Skeletal muscle tissue (tissue), 4 donors: ENCODE results near the gene LILRB5. TPM values are rescaled to one million over a fixed set of nuclear protein-coding genes. Genes with fewer than 3 reads are reported as not detected.
"Not testable (repeated sequence)": the region's sequence is repeated elsewhere in the genome, so short reads cannot be mapped to it uniquely, and the experiment has no call there.

Experiments used
- H3K27ac ChIP-seq: one replicate; pipeline ENCODE4 v1.7.0; 2013; ENCODE audit warnings: mild to moderate bottlenecking, low read depth, low read length, inconsistent platforms
- H3K27me3 ChIP-seq, 3 donors: one replicate each; pipeline ENCODE4 v1.7.0; 2013; ENCODE audit warnings: low read length in 3 of 3; ENCODE audit not compliant: control insufficient read depth in 3 of 3, insufficient read depth in 3 of 3
- H3K36me3 ChIP-seq, 3 donors: one replicate each; pipeline ENCODE4 v1.7.0; 2013; ENCODE audit warnings: low read length in 3 of 3; ENCODE audit not compliant: control insufficient read depth in 3 of 3, insufficient read depth in 3 of 3
- H3K4me1 ChIP-seq, 3 donors: one replicate each; pipeline ENCODE4 v1.7.0; 2013; ENCODE audit warnings: low read length in 3 of 3, mild to moderate bottlenecking in 3 of 3; ENCODE audit not compliant: control insufficient read depth in 3 of 3, insufficient read depth in 3 of 3
- H3K4me3 ChIP-seq, 3 donors: one replicate each; pipeline ENCODE4 v1.7.0; 2013; ENCODE audit warnings: low read length in 3 of 3
- H3K9ac ChIP-seq, 3 donors: one replicate each; pipeline ENCODE4 v1.7.0; 2013; ENCODE audit warnings: low read length in 3 of 3, mild to moderate bottlenecking in 3 of 3, moderate library complexity in 2 of 3, low read depth in 1 of 3
- H3K9me3 ChIP-seq, 3 donors: one replicate each; pipeline ENCODE4 v1.7.0; 2013; ENCODE audit warnings: low read length in 3 of 3; ENCODE audit not compliant: control insufficient read depth in 3 of 3
- total RNA-seq: library from RNA; depleted of rRNA; stranded (reverse); fragments of >200 nt; gene quantifications from one replicate; pipeline ENCODE4 v1.2.3, GENCODE V29; 2014
- donor health status: Osteomylitis.

Gene LILRB5
- total RNA-seq, 1 donor from 2014 or later = 2.6 TPM

- H3K4me3 ChIP-seq = no peak overlapping the region
- H3K9ac ChIP-seq = no peak overlapping the region
- H3K27me3 ChIP-seq = peaks cover 0 to 6% (median 5%) of the 10 kb centered on the region in 3 donors
- no peaks in the 10 kb centered on the region for H3K9me3 ChIP-seq
- H3K4me1 ChIP-seq = no peaks in the 10 kb centered on the region
- H3K36me3 ChIP-seq = no peaks in the 10 kb centered on the region
- H3K27ac ChIP-seq = no peak overlapping the region
Observed at GRCh38 chr19:54247106-54247930, 9.8 kb downstream of the LILRB5 start.

- Histone ChIP-seq H3K27ac (no peak overlapping the region), H3K27me3 (peaks cover 0 to 7% (median 3%) of the 10 kb centered on the region in 3 donors), H3K4me3 (no peak overlapping the region), H3K36me3 (no peaks in the 10 kb centered on the region), H3K9me3 (no peaks in the 10 kb centered on the region), H3K4me1 (no peaks in the 10 kb centered on the region), H3K9ac (no peak overlapping the region)
Observed at GRCh38 chr19:54245936-54246335, 11.1 kb downstream of the LILRB5 start.

GRCh38 chr19:54243809-54244208 lies 13.3 kb downstream of the LILRB5 start:
- H3K27ac ChIP-seq = not testable (repeated sequence)

DNA sequence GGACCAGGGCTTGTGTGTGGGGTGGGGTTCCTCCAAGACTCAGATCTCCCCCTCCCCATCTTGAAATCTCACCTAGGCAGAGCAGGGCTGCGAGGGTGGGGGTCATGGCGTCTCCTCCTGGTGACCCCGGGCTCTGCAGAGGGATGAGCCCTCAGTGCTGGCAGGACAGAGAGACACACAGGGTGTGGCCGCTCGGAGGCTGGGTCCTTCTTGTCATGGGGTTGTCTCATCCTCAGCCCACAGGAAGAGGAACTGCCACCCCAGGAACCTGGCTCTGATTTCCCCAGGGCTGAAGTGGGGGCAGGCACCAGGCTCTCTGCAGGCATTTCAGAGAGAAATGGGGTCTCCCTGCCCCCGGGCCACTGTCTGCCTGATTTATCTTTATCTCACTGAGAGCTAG lies 14.4 kb downstream of the LILRB5 start, which contains the start of gene LILRA6:
LILRA6 (minus strand) TSS at position 145 of the 400 bp plus-strand sequence.
- not testable (repeated sequence) for H3K9me3 ChIP-seq, H3K36me3 ChIP-seq, H3K4me3 ChIP-seq, H3K4me1 ChIP-seq, H3K9ac ChIP-seq, H3K27ac ChIP-seq
- peaks cover 0 to 10% (median 5%) of the 10 kb centered on the region in 3 donors for H3K27me3 ChIP-seq

More at GRCh38 chr19:54243809-54244208, 13.3 kb downstream of the LILRB5 start:
- H3K4me3 ChIP-seq, H3K9ac ChIP-seq, H3K4me1 ChIP-seq, H3K9me3 ChIP-seq, H3K36me3 ChIP-seq: not testable (repeated sequence)
- peaks cover 0 to 10% (median 5%) of the 10 kb centered on the region in 3 donors for H3K27me3 ChIP-seq

DNA sequence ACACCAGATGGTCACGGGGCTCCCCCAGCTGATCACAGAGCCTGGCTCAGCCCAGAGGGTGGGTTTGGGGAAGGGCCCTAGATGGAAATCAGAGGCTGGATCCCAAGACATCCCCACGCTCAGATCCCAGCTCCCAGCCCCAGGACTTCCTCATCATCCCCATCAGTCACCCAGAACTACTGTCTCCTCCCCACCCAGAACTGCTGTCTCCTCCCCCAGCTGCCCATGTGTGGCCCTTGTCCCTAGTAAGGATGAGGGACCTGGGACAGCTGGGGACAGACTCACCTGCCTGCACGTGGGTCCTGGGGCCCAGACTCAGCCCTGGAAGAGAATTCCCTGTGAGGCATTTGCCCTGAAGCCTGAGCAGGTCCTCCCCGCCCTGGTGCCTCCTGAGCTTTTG lies 14.8 kb downstream of the LILRB5 start:
- not testable (repeated sequence) for H3K36me3 ChIP-seq, H3K4me3 ChIP-seq, H3K27ac ChIP-seq, H3K9me3 ChIP-seq, H3K4me1 ChIP-seq, H3K9ac ChIP-seq
- peaks cover 0 to 10% (median 5%) of the 10 kb centered on the region in 3 donors for H3K27me3 ChIP-seq

DNA sequence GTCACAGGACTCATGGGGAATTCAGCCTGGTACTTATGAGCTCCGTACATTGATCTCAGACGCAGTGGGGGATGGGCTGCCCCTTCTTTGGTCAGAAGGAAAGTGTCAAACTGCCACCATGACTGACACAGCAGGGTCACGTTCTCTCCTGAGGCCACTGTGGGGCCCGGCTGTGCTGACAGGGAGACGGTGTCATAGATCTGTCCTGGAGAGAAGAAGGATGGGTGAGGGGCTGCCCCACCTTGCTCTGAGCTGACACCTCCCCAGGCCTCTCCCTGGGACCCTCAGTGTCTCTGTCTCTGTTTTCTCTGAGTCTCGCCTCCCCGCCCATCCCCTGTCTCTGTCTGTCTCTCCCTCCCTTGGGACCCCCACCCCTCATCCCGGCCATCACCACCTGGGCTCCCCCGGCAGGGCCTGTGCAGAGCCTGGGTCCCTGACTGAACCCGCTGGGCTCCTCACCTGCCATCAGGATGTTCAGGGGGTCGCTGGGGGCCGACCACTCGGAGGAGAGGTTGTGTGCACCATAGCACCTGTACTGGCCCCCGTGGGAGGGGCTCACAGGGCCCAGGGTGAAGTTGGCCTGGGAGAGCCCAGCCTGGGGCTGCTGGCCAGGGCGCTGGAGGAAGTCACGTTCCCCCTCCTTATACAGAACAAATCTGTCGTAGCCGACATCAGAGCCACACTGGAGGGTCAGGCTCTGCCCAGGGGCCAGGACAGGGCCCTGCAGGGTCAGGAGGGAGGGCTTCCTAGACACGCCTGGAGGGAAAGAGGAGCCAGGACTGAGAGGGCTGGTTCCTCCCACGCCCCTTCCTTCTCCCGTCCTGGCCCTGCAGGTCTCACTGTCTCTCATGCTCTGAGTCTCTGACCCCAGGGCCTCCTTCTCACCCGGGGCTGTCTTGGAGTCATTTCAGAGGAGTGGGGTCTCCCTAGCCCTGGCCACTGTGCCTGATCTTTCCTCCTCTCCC lies 16.4 kb downstream of the LILRB5 start:
- H3K9ac ChIP-seq, H3K9me3 ChIP-seq, H3K4me1 ChIP-seq, H3K36me3 ChIP-seq, H3K27ac ChIP-seq, H3K4me3 ChIP-seq: not testable (repeated sequence)
- H3K27me3 ChIP-seq = peaks cover 0 to 10% (median 5%) of the 10 kb centered on the region in 3 donors

DNA sequence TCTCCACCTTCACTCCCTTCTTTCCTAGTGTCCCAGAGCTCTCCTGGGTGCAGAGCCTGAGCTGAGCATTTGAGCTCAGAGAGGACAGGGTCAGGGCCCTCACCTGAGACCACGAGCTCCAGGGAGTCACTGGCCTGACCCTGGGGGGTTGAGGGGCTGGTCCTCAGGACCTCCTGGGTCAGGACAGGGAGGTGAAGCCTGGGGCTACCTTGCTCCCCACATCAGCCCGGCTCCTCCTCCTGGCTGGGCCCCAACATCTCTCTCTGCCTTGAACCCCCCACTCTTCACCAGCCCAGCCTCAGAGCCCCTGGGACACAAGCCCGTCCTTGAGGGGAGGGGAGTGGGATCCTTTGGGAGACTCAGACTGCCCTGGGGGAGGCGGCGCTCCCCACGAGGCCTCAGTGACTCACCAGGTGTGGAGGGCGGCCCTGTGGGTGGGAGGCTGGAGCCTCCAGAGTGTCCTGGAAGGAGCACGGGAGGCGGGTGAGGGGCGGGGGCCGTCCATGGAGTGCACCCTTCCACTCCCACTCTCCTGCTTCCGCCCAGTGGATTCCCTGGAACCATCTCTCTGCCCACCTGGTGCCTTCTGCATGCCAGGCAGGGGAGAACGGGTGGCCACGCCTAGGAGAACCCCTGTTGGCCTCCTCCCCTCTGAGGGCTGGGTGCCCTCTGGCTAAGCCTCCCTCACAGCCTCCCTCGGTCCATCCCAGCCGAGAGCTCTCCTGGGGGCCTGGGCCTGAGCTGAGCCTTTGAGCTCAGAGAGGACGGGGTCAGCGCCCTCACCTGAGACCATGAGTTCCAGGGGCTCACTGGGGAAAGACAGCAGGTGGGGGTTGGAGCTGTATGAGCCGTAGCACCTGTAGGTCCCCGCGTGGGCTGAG lies 17.3 kb downstream of the LILRB5 start:
- not testable (repeated sequence) for H3K36me3 ChIP-seq, H3K4me1 ChIP-seq, H3K27ac ChIP-seq, H3K9me3 ChIP-seq, H3K9ac ChIP-seq, H3K4me3 ChIP-seq
- H3K27me3 ChIP-seq = peaks cover 0 to 10% (median 5%) of the 10 kb centered on the region in 3 donors

DNA sequence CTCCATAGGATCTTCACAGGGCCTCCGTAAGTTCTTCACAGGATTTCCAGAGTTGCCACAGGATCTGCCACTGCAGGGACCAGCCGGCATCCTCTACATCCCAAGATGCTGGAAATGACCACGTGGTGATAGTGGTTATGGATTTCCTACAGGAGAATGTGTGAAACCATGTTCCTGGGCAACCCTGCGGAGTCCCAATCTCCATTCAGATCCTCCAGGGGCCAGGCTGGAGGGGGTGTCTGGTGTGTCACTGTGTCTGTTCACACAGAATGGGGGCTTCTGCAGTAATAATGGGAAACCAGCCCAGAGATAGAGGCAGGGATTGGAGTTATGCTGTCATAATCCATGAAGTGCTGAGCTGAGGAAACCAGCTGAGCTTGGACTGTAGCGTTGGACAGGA lies 23.1 kb downstream of the LILRB5 start:
- no peaks in the 10 kb centered on the region for H3K36me3 ChIP-seq
- H3K27me3 ChIP-seq = peaks cover 9 to 25% (median 12%) of the 10 kb centered on the region in 3 donors

More for the DNA sequence above, 23.1 kb downstream of the LILRB5 start:
- no peaks in the 10 kb centered on the region for H3K4me1 ChIP-seq
- H3K9me3 ChIP-seq = peaks cover 2 to 5% (median 3%) of the 10 kb centered on the region in 3 donors
- H3K27ac ChIP-seq = no peak overlapping the region
- H3K9ac ChIP-seq = no peak overlapping the region
- H3K4me3 ChIP-seq = no peak overlapping the region
